Ovary (tissue), 3 donors: ENCODE data around the gene GULP1.

Experiments used
- CTCF ChIP-seq, 3 donors: fragments of 450-650 bp in 2 of 3; fragments of 200-600 bp in 1 of 3; IDR thresholded peaks; one replicate each; pipeline versions ENCODE4 v1.5.1 to v1.8.0; 2016 to 2022; ENCODE audit warnings: antibody characterized with exemption in 3 of 3, mild to moderate bottlenecking in 1 of 3
- EP300 ChIP-seq: sonication (generic); formaldehyde crosslinking; IDR thresholded peaks from one replicate; pipeline ENCODE4 v1.6.1; 2017; ENCODE audit warnings: antibody characterized with exemption
- POLR2A ChIP-seq: fragments of 450-650 bp; IDR thresholded peaks from one replicate; pipeline ENCODE4 v1.6.1; 2017; ENCODE audit warnings: antibody characterized with exemption, mild to moderate bottlenecking, moderate library complexity
- donor health status: DM: no; HTN: no; CAD: no.

- TF ChIP-seq POLR2A = no peak
- TF ChIP-seq CTCF (IDR thresholded peaks at IDR 0.05) = no peak
- TF ChIP-seq EP300 = no peak
Measured at GRCh38 chr2:188426121-188426520, 134.4 kb downstream of the GULP1 start.
